Thyroid gland (tissue), 4 donors: Measurements from ENCODE around the gene JSRP1.

Experiments used
- POLR2A ChIP-seq, 2 donors: fragments of 450-650 bp; IDR thresholded peaks; one replicate each; pipeline ENCODE4 v1.6.1; 2017; ENCODE audit warnings: antibody characterized with exemption in 2 of 2, mild to moderate bottlenecking in 2 of 2, moderate library complexity in 1 of 2
- TF ChIP-seq, protein P1 (sequence below), 6 experiments: fragments of 200-600 bp in 3 of 6; fragments of 450-650 bp in 3 of 6; sonication (generic) in 3 of 6; IDR thresholded peaks; one replicate each; pipeline ENCODE4 v1.5.1; 2016 to 2019; ENCODE audit warnings: antibody characterized with exemption in 6 of 6, mild to moderate bottlenecking in 2 of 6, inconsistent platforms in 1 of 6, moderate library complexity in 1 of 6

DNA sequence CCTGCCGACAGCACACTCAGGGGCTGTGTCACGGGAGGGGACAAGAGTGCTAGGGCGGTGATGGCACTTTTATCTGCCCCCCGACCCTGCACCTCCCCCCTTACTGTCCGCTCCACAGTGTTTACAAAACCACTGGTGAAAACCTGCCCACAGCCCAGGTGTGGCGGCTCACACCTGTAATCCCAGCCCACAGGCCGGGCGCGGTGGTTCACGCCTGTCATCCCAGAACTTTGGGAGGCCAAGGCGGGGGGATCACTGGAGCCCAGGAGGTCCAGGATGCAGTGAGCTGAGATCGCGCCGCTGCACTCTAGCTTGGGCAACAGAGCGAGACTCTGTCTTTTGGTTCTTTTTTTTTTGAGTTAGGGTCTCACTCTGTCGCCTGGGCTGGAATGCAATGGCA lies 39.9 kb upstream of the JSRP1 start:
- TF ChIP-seq, protein P1, sequence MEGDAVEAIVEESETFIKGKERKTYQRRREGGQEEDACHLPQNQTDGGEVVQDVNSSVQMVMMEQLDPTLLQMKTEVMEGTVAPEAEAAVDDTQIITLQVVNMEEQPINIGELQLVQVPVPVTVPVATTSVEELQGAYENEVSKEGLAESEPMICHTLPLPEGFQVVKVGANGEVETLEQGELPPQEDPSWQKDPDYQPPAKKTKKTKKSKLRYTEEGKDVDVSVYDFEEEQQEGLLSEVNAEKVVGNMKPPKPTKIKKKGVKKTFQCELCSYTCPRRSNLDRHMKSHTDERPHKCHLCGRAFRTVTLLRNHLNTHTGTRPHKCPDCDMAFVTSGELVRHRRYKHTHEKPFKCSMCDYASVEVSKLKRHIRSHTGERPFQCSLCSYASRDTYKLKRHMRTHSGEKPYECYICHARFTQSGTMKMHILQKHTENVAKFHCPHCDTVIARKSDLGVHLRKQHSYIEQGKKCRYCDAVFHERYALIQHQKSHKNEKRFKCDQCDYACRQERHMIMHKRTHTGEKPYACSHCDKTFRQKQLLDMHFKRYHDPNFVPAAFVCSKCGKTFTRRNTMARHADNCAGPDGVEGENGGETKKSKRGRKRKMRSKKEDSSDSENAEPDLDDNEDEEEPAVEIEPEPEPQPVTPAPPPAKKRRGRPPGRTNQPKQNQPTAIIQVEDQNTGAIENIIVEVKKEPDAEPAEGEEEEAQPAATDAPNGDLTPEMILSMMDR (IDR thresholded peaks at IDR 0.05) = no peak
- no peak for TF ChIP-seq POLR2A (IDR thresholded peaks at IDR 0.05)
